HepG2 (cell line): ENCODE measurements around the gene C3orf38. TPM values are rescaled to one million over a fixed set of nuclear protein-coding genes. Genes with fewer than 3 reads are reported as not detected.

Source experiments
- BCL3 ChIP-seq: sonication (generic); formaldehyde crosslinking; IDR thresholded peaks from 2 replicates; pipeline ENCODE4 v1.5.1; 2020; ENCODE audit warnings: mild to moderate bottlenecking, missing genetic modification reagents, moderate library complexity
- CHD4 ChIP-seq: fragments of 200-600 bp; sonication (generic); IDR thresholded peaks from 2 replicates; pipeline ENCODE4 v1.7.0; 2017; ENCODE audit warnings: mild to moderate bottlenecking, low read length, borderline replicate concordance
- DR1 ChIP-seq: sonication (generic); formaldehyde crosslinking; IDR thresholded peaks from 2 replicates; pipeline ENCODE4 v1.8.0; 2021; ENCODE audit warnings: mild to moderate bottlenecking, missing genetic modification reagents, inconsistent platforms
- FOXJ3 ChIP-seq: sonication (generic); formaldehyde crosslinking; IDR thresholded peaks from 2 replicates; pipeline ENCODE4 v1.4.0; 2020; ENCODE audit warnings: missing genetic modification reagents, mild to moderate bottlenecking, borderline replicate concordance
- HOXA5 ChIP-seq: sonication (generic); formaldehyde crosslinking; IDR thresholded peaks from 2 replicates; pipeline ENCODE4 v1.4.0; 2020; ENCODE audit warnings: missing genetic modification reagents
- IKZF1 ChIP-seq: fragments of 450-650 bp; IDR thresholded peaks from 2 replicates; pipeline ENCODE4 v1.7.1; 2016
- IKZF5 ChIP-seq: IDR thresholded peaks from 2 replicates; pipeline ENCODE4 v1.6.1; 2018; ENCODE audit warnings: missing genetic modification reagents, mild to moderate bottlenecking, missing compliant biosample characterization
- JUN ChIP-seq: sonication (generic); formaldehyde crosslinking; IDR thresholded peaks from 2 replicates; pipeline ENCODE4 v1.4.0; 2020; ENCODE audit warnings: mild to moderate bottlenecking, missing genetic modification reagents
- MAZ ChIP-seq, 2 experiments: sonication (generic) in 1 of 2; formaldehyde crosslinking in 1 of 2; IDR thresholded peaks; 2 replicates each; pipeline versions ENCODE4 v1.5.0 to v1.6.1; 2012 to 2020; ENCODE audit warnings: low read depth in 2 of 2, mild to moderate bottlenecking in 2 of 2, borderline replicate concordance in 1 of 2, improper control_type of control experiment in 1 of 2, low read length in 1 of 2, missing genetic modification reagents in 1 of 2, moderate library complexity in 1 of 2
- NFE2L1 ChIP-seq: sonication (generic); formaldehyde crosslinking; IDR thresholded peaks from 2 replicates; pipeline ENCODE4 v1.4.0; 2020; ENCODE audit warnings: missing genetic modification reagents, mild to moderate bottlenecking, borderline replicate concordance
- NFIC ChIP-seq: IDR thresholded peaks from 2 replicates; pipeline ENCODE4 v1.6.1; 2012; ENCODE audit warnings: mild to moderate bottlenecking, low read length, inconsistent platforms
- PHF21A ChIP-seq: sonication (generic); formaldehyde crosslinking; IDR thresholded peaks from 2 replicates; pipeline ENCODE4 v1.5.0; 2020; ENCODE audit warnings: mild to moderate bottlenecking, missing genetic modification reagents
- SIN3A ChIP-seq: IDR thresholded peaks from 2 replicates; pipeline ENCODE4 v1.6.1; 2011; ENCODE audit warnings: low read depth, mild to moderate bottlenecking, control low read depth, low read length, borderline replicate concordance
- SP2 ChIP-seq: sonication (generic); formaldehyde crosslinking; IDR thresholded peaks from 2 replicates; pipeline ENCODE4 v1.5.1; 2020; ENCODE audit warnings: mild to moderate bottlenecking, missing genetic modification reagents
- TOE1 ChIP-seq: sonication (generic); formaldehyde crosslinking; IDR thresholded peaks from 2 replicates; pipeline ENCODE4 v1.4.0; 2020; ENCODE audit warnings: mild to moderate bottlenecking, missing genetic modification reagents
- ZNF253 ChIP-seq: sonication (generic); formaldehyde crosslinking; IDR thresholded peaks from 2 replicates; pipeline ENCODE4 v1.8.0; 2022; ENCODE audit warnings: mild to moderate bottlenecking, missing genetic modification reagents, borderline replicate concordance
- ZNF816 ChIP-seq: sonication (generic); formaldehyde crosslinking; IDR thresholded peaks from 2 replicates; pipeline ENCODE4 v1.8.0; 2022; ENCODE audit warnings: missing genetic modification reagents, mild to moderate bottlenecking, borderline replicate concordance
- ZSCAN22 ChIP-seq: sonication (generic); formaldehyde crosslinking; IDR thresholded peaks from 2 replicates; pipeline ENCODE4 v1.4.0; 2020; ENCODE audit warnings: mild to moderate bottlenecking, missing genetic modification reagents
- ZSCAN29 ChIP-seq: sonication (generic); formaldehyde crosslinking; conservative IDR thresholded peaks from 2 replicates; pipeline ENCODE4 v1.4.0; 2020; ENCODE audit warnings: mild to moderate bottlenecking, missing genetic modification reagents
- ZSCAN5A ChIP-seq: sonication (generic); formaldehyde crosslinking; IDR thresholded peaks from 2 replicates; pipeline ENCODE4 v1.8.0; 2022; ENCODE audit warnings: mild to moderate bottlenecking, missing genetic modification reagents, borderline replicate concordance
- polyA plus RNA-seq, 8 experiments: library from polyadenylated mRNA; depleted of rRNA in 3 of 8; stranded (reverse) in 7 of 8; unstranded in 1 of 8; fragments of >200 nt; fragmentation: Illumina TruSeq in 4 of 8; extraction: Trizol in 4 of 8; gene quantifications; 2 replicates each; pipeline versions ENCODE4 v1.2.1 to v1.2.3, GENCODE V29; 2011 to 2016; ENCODE audit warnings: low read depth in 4 of 8, missing spikeins in 1 of 8, mixed read lengths in 1 of 8; ENCODE audit not compliant: insufficient read depth in 1 of 8
- total RNA-seq, 5 experiments: library from RNA; depleted of rRNA; stranded (reverse); fragments of >200 nt; fragmentation: Illumina TruSeq; extraction: Trizol; gene quantifications; 2 replicates each; pipeline ENCODE4 v1.2.3, GENCODE V29; 2016; ENCODE audit warnings: low read depth in 1 of 5
- TF ChIP-seq, protein P1 (sequence below): sonication (generic); formaldehyde crosslinking; IDR thresholded peaks from 2 replicates; pipeline ENCODE4 v1.8.1; 2023; ENCODE audit warnings: mild to moderate bottlenecking, missing genetic modification reagents
- TF ChIP-seq, protein P2 (sequence below): sonication (generic); formaldehyde crosslinking; IDR thresholded peaks from 2 replicates; pipeline ENCODE4 v1.8.1; 2023; ENCODE audit warnings: missing genetic modification reagents, mild to moderate bottlenecking, borderline replicate concordance

Gene C3orf38
- total and polyA plus RNA-seq, 2 of the 13 experiments (the other 11 are each of a cell fraction or from before 2014, with no cell fraction given), result 6.0 to 17.5 TPM

GRCh38 chr3:88149509-88150362 is at the start of gene C3orf38 (continued):
- TF ChIP-seq, protein P1, sequence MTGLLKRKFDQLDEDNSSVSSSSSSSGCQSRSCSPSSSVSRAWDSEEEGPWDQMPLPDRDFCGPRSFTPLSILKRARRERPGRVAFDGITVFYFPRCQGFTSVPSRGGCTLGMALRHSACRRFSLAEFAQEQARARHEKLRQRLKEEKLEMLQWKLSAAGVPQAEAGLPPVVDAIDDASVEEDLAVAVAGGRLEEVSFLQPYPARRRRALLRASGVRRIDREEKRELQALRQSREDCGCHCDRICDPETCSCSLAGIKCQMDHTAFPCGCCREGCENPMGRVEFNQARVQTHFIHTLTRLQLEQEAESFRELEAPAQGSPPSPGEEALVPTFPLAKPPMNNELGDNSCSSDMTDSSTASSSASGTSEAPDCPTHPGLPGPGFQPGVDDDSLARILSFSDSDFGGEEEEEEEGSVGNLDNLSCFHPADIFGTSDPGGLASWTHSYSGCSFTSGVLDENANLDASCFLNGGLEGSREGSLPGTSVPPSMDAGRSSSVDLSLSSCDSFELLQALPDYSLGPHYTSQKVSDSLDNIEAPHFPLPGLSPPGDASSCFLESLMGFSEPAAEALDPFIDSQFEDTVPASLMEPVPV (CRISPR knock-in tag), result 0 out of 2 replicates have a peak, but pooled peaks have one; percentile 7
- TF ChIP-seq, protein P2, sequence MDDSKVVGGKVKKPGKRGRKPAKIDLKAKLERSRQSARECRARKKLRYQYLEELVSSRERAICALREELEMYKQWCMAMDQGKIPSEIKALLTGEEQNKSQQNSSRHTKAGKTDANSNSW (CRISPR knock-in tag), result no peak; the same call in 1 of the 2 replicates
- TF ChIP-seq HOXA5 (peak; percentile 55; the same call in 1 of the 2 replicates), TOE1 (CRISPR knock-in tag) (no peak), BCL3 (CRISPR knock-in tag) (peak; percentile 95), CHD4 (no peak), ZNF253 (CRISPR knock-in tag) (peak; percentile 68; the same call in 1 of the 2 replicates), JUN (CRISPR knock-in tag) (peak; percentile 86), ZSCAN22 (CRISPR knock-in tag) (peak; percentile 55; the same call in 1 of the 2 replicates), PHF21A (CRISPR knock-in tag) (peak; percentile 53; the same call in 1 of the 2 replicates), DR1 (CRISPR knock-in tag) (peak; percentile 66), ZNF816 (CRISPR knock-in tag) (no peak; the same call in 1 of the 2 replicates), SP2 (CRISPR knock-in tag) (peak; percentile 45; the same call in 1 of the 2 replicates), ZSCAN5A (CRISPR knock-in tag) (peak; percentile 14; the same call in 1 of the 2 replicates), MAZ (IDR thresholded peaks at IDR 0.05; ENCODE audit: borderline replicate concordance, low read depth, low read length) (no peak), MAZ (CRISPR knock-in tag; IDR thresholded peaks at IDR 0.05; ENCODE audit: low read depth) (0 out of 2 replicates have a peak, but pooled peaks have one; percentile 55), NFE2L1 (CRISPR knock-in tag) (no peak), NFIC (peak; percentile 53; the same call in 1 of the 2 replicates), SIN3A (peak; percentile 78), IKZF1 (no peak), FOXJ3 (peak; percentile 71; the same call in 1 of the 2 replicates), IKZF5 (CRISPR knock-in tag) (peak; percentile 88; the same call in 1 of the 2 replicates), ZSCAN29 (CRISPR knock-in tag) (peak; percentile 51; the same call in 1 of the 2 replicates)
